DMS53 treated with DMSO at 0.1 percent for 48 hours (cell line): ENCODE measurements around the gene STAG1.
"Not testable (repeated sequence)": the region's sequence is repeated elsewhere in the genome, so short reads cannot be mapped to it uniquely, and the experiment has no call there.

Experiments
- DNase-seq: peaks from one replicate; lab custom pipeline; 2025; ENCODE audit not compliant: unreplicated experiment; lab: John Stamatoyannopoulos, UW

Gene STAG1

GRCh38 chr3:136708333-136708985 is 43.7 kb downstream of the STAG1 start:
- DNase-seq, result no peak

GRCh38 chr3:136703429-136703828 is 48.7 kb downstream of the STAG1 start:
- no peak for DNase-seq

- DNase-seq, result no peak
Observed at GRCh38 chr3:136699271-136699828, 52.8 kb downstream of the STAG1 start.

GRCh38 chr3:136698361-136698760 is 53.8 kb downstream of the STAG1 start:
- DNase-seq, result no peak

GRCh38 chr3:136696797-136697196 is 55.4 kb downstream of the STAG1 start:
- no peak for DNase-seq

- DNase-seq, result no peak
Observed at GRCh38 chr3:136694321-136694720, 57.9 kb downstream of the STAG1 start.

- no peak for DNase-seq
Observed at GRCh38 chr3:136690599-136690998, 61.6 kb downstream of the STAG1 start.

- DNase-seq, result no peak
Observed at GRCh38 chr3:136685882-136686281, 66.3 kb downstream of the STAG1 start.

- no peak for DNase-seq
Observed at GRCh38 chr3:136682740-136683312, 69.4 kb downstream of the STAG1 start.

- no peak for DNase-seq
Observed at GRCh38 chr3:136678981-136679380, 73.2 kb downstream of the STAG1 start.

- no peak for DNase-seq
Observed at GRCh38 chr3:136676009-136676408, 76.2 kb downstream of the STAG1 start.

GRCh38 chr3:136675150-136675858 is 76.9 kb downstream of the STAG1 start:
- DNase-seq, result no peak

- DNase-seq, result no peak
Observed at GRCh38 chr3:136672457-136672856, 79.7 kb downstream of the STAG1 start.

- no peak for DNase-seq
Observed at GRCh38 chr3:136671921-136672320, 80.3 kb downstream of the STAG1 start.

- no peak for DNase-seq
Observed at GRCh38 chr3:136670166-136670565, 82.0 kb downstream of the STAG1 start.

- DNase-seq, result no peak
Observed at GRCh38 chr3:136667081-136667480, 85.1 kb downstream of the STAG1 start.

- not testable (repeated sequence) for DNase-seq
Observed at GRCh38 chr3:136666301-136666700, 85.9 kb downstream of the STAG1 start.

- no peak for DNase-seq
Observed at GRCh38 chr3:136664771-136665170, 87.4 kb downstream of the STAG1 start.

GRCh38 chr3:136661282-136661681 is 90.9 kb downstream of the STAG1 start:
- DNase-seq, result no peak

GRCh38 chr3:136658946-136659682 is 93.1 kb downstream of the STAG1 start:
- no peak for DNase-seq

GRCh38 chr3:136657526-136657925 is 94.7 kb downstream of the STAG1 start:
- no peak for DNase-seq
